Neural cell (in vitro differentiated cells): ENCODE measurements around the gene ANXA4.

ENCODE experiments used
- RAD21 ChIP-seq: fragments of 450-650 bp; conservative IDR thresholded peaks from 2 replicates; pipeline ENCODE4 v1.6.1; 2014; ENCODE audit warnings: antibody characterized with exemption, mild to moderate bottlenecking, moderate library complexity
- TF ChIP-seq, protein P1 (sequence below): IDR thresholded peaks from 2 replicates; pipeline ENCODE4 v1.6.1; 2012; ENCODE audit warnings: borderline replicate concordance
- TF ChIP-seq, protein P2 (sequence below): fragments of 450-650 bp; IDR thresholded peaks from 2 replicates; pipeline ENCODE4 v1.5.1; 2014; ENCODE audit warnings: antibody characterized with exemption, mild to moderate bottlenecking, moderate library complexity; ENCODE audit not compliant: poor library complexity, severe bottlenecking

DNA sequence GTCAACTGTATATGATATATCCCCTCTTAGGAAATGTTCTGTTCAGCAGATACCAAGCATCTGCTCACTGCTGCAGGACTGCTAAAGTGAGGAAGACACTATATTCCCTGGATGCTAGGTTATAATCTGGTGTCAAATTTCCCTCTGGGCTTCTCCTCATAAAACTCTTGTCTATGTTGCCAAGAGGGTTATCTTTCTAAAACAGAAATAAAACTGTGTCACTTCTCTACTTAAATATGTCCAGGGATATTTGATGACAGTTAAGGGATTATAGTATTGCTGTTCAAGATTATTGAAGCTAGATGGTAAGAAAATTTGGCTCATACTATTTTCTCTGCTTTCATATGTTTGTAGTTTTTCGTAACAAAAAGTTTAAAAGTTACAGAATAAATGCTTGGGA, 121.4 kb downstream of the ANXA4 start:
- TF ChIP-seq, protein P1, sequence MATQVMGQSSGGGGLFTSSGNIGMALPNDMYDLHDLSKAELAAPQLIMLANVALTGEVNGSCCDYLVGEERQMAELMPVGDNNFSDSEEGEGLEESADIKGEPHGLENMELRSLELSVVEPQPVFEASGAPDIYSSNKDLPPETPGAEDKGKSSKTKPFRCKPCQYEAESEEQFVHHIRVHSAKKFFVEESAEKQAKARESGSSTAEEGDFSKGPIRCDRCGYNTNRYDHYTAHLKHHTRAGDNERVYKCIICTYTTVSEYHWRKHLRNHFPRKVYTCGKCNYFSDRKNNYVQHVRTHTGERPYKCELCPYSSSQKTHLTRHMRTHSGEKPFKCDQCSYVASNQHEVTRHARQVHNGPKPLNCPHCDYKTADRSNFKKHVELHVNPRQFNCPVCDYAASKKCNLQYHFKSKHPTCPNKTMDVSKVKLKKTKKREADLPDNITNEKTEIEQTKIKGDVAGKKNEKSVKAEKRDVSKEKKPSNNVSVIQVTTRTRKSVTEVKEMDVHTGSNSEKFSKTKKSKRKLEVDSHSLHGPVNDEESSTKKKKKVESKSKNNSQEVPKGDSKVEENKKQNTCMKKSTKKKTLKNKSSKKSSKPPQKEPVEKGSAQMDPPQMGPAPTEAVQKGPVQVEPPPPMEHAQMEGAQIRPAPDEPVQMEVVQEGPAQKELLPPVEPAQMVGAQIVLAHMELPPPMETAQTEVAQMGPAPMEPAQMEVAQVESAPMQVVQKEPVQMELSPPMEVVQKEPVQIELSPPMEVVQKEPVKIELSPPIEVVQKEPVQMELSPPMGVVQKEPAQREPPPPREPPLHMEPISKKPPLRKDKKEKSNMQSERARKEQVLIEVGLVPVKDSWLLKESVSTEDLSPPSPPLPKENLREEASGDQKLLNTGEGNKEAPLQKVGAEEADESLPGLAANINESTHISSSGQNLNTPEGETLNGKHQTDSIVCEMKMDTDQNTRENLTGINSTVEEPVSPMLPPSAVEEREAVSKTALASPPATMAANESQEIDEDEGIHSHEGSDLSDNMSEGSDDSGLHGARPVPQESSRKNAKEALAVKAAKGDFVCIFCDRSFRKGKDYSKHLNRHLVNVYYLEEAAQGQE: no peak
- TF ChIP-seq, protein P2, sequence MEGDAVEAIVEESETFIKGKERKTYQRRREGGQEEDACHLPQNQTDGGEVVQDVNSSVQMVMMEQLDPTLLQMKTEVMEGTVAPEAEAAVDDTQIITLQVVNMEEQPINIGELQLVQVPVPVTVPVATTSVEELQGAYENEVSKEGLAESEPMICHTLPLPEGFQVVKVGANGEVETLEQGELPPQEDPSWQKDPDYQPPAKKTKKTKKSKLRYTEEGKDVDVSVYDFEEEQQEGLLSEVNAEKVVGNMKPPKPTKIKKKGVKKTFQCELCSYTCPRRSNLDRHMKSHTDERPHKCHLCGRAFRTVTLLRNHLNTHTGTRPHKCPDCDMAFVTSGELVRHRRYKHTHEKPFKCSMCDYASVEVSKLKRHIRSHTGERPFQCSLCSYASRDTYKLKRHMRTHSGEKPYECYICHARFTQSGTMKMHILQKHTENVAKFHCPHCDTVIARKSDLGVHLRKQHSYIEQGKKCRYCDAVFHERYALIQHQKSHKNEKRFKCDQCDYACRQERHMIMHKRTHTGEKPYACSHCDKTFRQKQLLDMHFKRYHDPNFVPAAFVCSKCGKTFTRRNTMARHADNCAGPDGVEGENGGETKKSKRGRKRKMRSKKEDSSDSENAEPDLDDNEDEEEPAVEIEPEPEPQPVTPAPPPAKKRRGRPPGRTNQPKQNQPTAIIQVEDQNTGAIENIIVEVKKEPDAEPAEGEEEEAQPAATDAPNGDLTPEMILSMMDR: no peak
- no peak for TF ChIP-seq RAD21
